ENCODE results near the gene HS3ST3A1.

The HS3ST3A1 gene

DNA sequence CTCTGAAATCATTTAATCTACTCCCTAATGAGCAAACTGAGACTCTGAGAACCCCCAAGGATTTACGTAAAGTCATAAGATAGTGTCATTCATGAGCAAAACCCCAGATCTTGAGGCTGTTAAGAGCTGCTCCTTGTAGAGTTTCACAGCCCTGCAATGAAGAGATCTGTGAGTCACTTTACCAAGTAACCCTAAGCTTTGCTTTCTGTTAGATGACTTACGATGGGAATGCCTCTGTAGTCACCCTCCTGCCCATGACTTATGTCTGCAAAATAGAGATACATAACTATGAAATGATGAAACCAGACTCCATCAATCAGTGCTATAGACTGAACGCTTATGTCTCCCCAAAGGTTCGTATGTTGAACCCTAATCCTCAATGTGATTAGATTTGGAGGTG, 117.7 kb downstream of the HS3ST3A1 start:
- no peak for DNase-seq

DNA sequence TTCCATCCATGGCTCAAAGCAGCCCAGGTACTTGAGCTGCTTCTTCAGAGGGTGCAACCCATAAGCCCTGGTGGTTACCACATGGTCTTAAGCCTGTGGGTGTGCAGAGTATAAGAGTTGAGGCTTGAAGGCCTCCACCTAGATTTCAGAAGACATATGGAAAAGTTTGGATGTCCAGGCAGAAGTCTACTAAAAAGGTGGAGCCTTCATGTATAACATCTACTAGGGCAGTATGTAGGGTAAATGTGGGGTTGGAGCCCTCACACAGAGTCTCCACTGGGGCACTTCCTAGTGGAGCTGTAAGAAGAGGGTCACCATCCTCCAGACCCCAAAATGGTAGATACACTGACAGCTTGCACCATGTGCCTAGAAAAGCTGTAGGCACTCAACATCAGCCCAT, 120.9 kb downstream of the HS3ST3A1 start:
- DNase-seq = no peak

DNA sequence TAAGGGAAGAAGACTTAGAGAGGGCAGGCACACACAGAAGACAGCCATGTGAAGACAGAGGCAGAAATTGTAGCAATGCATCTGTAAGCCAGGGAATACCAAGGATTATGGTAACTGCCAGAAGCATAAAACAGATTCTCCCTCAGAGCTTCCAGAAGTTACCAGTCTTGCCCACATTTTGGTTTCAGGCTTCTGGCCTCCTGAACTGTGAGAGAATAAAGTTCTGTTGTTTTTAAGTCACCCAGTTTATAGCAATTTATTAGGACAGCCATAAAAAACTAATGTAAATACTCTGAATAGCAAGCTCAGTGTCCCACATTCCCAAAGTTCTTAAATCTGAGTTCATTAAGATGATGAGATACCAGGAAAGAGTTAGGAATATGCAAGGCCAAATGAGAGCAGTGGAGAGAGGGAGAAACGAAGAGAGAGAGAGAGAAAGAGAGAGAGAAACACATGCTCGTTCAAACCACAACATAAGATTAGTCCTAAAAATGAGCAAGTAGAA, 123.4 kb downstream of the HS3ST3A1 start:
- no peak for DNase-seq

DNA sequence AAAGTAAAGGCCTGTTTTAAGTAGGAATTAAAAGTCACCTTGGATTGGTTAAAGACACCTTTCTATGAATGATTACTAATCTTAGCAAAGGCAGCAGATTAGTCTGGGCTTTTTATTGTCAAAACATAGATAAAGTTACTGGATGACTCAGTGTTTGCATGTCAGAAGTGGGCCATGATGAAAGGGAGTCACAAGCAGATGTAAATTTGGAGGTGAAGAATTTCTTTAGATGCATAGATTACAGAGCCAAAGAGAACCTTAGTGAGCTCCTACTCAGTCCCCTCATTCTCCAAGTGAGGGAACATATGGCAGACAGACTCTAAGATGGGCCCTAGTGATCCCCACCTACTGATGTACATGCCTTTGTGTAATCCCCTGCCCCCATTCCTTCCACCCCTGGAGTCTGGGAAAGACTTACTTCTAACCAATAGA, 124.5 kb downstream of the HS3ST3A1 start:
- DNase-seq = no peak

DNA sequence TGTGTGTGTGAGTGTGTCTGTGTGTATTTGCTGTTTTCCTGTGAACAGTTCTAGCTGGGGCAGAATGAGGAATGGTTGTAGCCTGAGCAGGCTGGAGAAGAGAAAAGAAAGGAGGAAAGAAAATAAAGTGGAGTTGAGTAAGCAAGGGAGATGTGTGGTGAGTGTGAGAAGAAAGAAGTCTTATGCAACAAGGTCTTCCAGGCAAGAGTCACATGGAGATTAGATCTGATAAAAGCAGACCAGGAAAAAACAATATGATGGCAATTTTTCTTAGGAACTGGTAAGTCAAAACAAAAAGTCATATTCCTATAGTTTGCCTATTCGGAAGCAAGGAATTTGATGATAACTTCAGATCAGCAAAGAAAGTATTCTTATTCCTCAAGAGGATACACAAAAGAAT, 125.0 kb downstream of the HS3ST3A1 start:
- no peak for DNase-seq

DNA sequence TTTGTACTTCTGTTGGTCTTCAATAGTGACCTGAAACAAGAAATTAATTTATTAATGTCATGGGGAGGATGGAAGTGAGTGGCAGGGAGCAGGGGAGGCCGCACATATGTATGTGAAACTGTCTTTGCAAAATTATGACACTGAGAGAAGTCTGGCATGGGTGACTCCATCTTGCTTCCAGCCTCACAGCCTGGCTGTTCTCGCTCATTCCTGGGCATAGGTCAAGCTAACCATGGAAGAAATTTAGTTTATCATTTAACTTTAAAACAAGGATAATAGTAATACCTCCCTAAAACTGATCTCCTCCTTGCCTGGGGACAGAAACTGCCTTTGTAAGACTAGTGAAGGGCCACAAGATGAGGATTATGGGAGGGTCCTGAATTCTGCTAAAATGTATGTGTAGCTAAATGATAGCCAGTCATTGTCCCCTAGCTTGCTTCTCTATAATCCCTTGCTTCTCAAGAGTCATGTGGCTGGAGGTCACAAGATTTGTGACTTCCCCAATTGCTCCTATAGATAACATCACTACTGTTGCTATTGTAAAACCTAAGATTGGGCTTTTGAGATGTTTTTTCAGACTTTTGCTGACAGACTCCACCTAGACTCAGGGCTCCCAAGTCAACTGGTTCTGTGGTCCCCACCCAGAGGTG, 126.0 kb downstream of the HS3ST3A1 start:
- no peak for DNase-seq

DNA sequence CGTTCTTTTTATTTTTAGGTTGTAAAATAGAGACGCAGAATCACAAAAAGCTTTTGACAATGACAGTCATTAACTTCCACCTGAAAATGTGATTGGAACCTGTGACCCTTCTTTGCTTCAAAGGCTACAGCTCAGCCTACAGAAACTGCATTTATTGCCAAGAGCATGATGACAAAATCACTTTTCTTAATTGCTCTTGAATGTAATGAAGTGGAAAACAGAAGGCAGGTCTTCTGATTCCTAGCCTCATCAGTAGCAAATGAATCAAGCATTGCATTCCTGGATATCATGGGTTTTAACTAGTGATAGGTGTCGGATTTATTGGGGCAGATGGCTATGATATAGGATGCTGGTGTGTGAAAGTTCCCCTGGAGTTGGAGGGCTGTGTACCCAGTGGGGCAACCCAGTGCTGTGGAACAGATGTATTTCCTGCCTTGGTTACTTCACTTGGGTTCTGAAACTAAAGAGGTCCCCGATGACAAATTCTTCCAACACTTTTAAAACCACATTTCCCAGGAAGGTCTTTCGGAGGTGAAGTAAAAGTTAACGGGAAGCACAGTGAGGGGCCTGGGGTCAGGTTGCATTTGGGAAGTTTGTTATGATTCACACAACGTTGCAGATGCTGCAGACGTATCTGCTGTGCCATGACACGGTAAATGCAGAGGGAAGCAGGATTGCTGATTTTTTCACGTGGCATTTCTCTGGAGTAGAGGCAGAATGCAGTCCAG, 127.5 kb downstream of the HS3ST3A1 start:
- DNase-seq = no peak

DNA sequence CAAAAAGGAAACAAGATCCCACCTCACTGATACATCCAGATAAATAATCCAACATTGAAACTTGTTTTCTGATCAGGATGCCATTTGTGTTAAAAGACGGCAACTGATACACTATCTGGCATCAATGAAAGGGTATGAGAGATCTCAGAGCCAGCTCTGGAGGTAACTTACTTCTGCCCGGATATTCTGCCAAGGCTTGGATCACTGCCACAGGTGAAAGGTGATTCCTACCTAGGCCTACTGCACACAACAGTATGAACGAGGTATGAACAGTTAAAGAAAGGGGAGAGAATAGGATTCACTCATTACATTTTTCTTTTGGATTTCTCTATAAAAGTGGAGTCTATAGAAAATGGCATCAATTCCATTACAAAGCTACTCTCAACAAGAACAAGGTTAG, 136.1 kb downstream of the HS3ST3A1 start:
- DNase-seq = no peak

DNA sequence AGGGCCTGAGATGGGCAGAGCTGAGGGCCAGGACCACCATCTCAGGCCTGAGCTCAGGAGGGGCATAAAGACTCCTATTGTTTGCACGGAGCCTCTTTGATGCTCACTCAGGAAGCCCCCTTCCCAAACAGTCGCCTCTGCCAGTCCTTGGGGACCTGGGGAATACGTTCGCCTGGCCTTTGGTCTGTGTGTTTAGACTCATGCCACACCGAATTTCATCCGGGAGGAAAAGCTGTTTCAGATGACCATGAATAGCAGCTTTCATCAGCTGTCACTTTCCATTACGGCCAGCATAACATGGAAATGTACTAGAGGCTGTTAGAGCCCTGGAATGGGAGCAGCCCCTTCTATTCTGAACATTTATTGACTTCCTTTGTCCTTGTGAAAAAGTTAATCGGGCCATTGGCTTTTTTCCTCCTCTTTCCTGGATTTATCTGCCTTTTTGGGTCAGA, 139.0 kb downstream of the HS3ST3A1 start:
- no peak for DNase-seq

DNA sequence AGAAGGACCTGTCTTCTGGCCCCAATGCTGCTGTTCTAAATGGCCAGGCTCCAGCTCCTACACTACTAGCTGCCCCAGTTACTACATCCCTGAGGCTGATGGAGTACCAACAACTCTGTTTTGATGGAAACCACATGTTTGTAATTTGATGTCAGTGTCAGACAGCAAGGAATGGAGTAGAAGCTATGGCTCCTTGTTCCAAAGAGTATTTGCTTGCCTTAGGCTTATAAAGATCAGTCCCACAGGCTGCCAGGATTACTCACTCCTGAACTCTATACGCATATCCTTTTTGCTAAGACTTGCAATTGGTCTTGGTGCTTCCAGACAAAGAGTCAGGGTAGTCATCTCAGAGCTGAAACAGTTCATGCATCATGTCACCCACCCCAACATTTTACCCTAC, 139.6 kb downstream of the HS3ST3A1 start:
- no peak for DNase-seq

DNA sequence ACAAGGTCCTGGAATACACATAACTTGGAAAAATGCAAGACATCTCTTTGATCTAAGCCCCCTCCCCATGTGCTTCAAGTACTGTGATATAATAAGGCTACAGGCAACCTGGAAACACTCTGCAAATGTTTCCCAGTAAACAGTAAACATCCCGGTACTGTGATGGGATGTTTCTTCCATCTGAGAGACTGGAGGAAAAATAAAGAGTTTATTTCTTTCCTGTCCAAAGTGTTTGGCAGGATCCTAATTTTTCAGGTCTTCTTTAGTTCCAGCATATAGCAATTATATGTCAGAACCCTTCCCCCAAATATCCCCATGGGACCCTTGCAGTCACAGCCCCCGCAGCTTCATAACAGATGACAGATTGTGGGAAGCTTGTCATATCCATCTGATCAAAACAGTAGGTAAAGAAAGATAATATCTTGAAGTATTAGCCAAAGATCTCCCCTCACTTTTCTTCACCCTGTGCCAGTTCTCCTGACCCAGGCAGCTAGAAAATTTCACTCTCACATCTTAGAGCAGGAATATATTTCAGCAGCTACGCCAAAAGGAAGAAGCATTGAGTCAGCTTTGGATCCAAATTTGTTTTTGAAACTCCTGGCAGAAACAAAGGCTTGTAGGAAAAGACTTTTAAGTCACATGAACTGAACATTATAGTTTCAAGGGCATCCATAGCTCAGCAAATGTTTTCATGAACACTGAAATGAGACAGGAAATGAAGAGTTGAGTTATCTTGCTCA, 141.3 kb downstream of the HS3ST3A1 start:
- no peak for DNase-seq

DNA sequence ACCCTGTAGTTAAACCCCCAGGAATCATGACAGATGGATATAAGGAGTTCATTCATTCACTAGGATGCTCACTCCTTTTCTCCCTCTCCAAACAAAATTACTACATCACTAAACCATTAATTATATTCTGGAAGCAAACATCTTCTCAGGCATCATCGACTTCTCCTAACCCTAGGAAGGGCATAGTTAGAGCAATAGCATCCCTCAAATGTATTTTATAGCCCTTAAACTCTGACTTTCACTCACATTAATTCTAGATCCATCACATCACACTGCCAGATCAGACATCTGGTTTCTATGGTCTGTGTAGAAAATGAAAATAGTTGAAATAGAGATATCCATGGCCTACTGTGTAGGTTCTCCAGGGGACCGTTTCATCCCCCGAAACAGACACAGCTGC, 143.9 kb downstream of the HS3ST3A1 start:
- DNase-seq = no peak
